HG02970 (cell line): ENCODE results near the gene KLRC1.
"Not testable (repeated sequence)": the region's sequence is repeated elsewhere in the genome, so short reads cannot be mapped to it uniquely, and the experiment has no call there.

Experiments
- ATAC-seq: cut with Tn5 transposase; IDR thresholded peaks from one replicate; pipeline ENCODE4 v1.9.1; 2021; ENCODE audit warnings: mild to moderate bottlenecking, moderate library complexity, moderate number of reproducible peaks; ENCODE audit not compliant: unreplicated experiment, low FRiP score

KLRC1 gene

DNA sequence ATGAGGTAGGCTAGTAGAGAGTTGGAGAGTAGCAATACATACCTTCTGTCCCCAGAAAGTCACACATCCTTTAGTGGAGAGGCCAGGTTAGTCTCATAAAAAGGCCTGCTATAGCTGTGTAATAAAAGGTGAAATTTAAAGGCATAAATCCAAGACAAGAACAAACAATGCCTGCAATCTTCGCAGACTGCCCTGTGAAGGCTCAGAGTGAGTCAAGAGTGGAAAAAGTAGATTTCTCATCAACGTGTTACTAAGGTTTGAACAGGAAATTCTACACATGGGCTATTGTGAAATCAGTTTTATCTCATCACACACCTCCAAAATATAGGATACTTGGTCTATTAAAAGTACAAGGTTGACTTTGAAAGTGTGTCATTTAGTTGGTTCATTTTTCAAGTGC lies at the start of gene KLRC1:
Gene KLRC1 (minus strand): TSS at position 222 of the 400 bp plus-strand sequence. CDS start 2,221 bp downstream, outside the sequence.
- ATAC-seq = no peak

DNA sequence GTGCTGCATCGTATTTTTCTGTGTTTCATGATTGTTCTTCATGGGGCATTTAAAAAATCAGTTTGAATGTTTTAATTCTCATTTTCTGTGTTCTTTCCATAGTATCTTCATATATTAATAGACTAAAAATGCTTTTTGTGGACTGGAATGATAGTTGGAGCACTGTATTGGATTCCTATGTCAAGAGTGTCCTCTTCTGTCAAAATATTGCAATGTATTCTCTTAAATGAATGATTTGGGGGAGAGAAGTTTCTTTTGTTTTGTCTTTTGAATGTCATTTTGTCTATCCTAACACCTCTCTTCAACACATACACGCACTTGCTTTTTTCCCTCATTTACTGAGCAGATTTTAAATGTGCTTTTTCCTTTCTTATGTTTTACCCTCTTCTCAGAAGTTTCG lies 47.9 kb upstream of the KLRC1 start:
- ATAC-seq = no peak

DNA sequence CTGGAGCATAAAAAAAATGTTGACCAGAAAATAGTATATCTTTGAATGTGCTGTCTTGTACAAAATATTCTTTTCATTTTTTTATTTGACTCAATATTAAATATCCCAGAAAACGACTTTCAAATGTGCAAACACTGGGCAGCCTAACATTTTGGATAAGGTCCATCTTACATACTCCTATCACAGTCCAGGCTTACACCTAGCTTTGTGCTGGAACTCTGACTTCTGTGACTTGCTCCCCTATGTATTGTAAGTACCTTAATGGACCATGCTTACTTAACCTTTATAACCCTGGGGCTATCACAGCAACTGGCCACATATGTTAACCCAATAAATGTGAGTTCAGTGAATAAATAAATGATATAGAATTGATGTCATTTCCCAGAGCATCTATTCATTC lies 44.9 kb upstream of the KLRC1 start:
- no peak for ATAC-seq

DNA sequence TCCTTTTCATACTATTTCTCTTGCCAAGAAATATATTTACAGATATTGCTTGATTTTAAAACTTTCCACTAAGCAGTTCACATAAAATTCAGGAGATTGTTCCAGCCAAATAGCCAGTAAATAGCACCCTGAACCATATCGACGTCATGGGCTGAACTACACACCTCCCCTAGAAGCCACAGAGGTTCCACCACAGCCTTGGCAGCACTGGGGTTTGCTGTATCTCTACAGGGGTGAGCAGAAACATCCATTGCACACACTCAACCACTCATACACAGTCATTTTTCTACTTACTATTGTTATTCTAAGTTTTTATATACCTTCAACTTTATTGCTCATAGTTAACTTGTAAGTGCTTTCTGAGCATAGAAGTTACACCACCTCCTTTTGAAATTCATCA lies 44.4 kb upstream of the KLRC1 start:
- no peak for ATAC-seq

DNA sequence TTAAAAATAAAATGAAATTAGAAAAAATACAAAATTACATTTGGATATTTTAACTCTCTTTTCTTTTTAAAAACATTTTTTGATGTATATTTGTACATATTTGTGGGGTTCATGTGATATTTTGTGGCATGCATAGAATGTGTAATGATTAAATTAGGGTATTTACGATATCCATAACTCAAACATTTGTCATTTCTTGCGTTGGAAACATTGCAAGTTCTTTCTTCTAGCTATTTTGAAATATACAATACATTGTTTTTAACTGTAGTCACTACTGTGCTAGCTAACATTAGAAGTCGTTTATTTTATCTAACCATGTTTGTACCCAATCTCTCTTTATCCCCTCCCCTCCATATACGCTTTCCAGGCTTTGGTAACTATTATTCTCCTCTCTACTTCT lies 38.6 kb upstream of the KLRC1 start:
- ATAC-seq = no peak

DNA sequence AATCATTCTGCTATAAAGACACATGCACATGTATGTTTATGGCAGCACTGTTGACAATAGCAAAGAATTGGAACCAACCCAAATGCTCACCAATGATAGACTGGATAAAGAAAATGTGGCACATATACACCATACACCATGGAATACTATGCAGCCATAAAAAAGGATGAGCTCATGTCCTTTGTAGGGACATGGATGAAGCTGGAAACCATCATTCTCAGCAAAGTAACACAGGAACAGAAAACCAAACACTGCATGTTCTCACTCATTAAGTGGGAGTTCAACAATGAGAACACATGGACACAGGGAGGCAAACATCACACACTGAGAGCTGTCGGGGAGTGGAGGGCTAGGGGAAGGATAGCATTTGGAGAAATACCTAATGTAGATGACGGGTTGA lies 34.2 kb upstream of the KLRC1 start:
- ATAC-seq = not testable (repeated sequence)

DNA sequence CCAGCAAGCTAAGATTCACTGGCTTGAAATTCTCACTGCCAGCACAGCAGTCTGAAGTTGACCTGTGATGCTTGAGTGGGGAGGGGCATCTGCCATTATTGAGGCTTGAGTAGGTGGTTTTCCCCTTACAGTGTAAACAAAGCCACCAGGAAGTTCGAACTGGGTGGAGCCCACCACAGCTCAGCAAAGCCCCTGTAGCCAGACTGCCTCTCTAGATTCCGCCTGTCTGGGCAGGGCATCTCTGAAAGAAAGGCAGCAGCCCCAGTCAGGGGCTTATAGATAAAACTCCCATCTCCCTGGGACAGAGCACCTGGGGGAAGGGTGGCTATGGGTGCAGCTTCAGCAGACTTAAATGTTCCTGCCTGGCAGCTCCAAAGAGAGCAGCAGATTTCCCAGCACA lies 28.7 kb upstream of the KLRC1 start:
- ATAC-seq = not testable (repeated sequence)

DNA sequence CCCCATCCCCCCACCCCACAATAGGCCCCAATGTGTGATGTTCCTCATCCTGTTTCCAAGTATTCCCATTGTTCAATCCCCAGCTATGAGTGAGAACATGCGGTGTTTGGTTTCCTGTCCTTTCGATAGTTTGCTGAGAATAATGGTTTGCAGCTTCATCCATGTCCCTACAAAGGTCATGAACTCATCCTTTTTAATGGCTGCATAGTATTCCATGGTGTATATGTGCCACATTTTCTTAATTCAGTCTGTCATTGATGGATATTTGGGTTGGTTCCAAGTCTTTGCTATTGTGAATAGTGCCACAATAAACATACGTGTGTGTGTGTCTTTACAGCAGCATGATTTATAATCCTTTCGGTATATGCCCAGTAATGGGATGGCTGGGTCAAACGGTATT lies 19.6 kb upstream of the KLRC1 start:
- not testable (repeated sequence) for ATAC-seq

DNA sequence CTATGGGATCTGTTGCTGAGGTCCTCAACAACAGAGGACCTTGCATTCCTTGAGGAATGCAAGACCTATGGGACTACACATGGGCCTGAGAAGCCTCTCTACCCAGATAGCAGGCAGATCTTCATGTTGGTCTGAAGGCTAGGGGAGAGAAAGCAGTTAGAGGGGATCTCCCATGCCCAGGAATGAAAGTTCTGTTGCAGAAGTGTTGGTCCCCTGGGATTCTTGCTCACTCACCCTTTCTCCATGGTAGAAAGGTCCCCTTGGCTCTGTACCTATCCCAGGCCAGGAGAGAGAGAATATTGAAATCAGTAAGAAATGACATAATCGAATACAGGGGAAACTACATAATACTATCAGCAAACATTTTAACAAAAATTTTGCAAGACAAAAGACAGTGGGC lies 16.5 kb upstream of the KLRC1 start:
- no peak for ATAC-seq

DNA sequence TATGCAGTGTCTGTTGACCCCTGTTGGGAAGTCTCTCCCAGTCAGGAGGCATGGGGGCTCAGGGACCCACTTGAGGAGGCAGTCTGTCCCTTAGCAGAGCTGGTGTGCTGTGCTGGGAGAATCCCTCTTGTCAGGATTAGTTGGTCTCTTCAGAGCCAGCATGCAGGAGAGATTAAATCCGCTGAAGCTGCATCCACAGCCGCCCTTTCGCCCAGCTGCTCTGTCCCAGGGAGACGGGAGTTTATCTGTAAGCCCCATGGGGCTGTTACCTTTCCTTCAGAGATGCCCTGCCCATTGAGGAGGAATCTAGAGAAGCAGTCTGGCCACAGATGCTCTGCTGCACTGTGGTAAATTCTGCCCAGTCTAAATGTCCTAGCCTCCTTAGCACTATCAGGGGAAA lies 13.1 kb upstream of the KLRC1 start:
- no peak for ATAC-seq

DNA sequence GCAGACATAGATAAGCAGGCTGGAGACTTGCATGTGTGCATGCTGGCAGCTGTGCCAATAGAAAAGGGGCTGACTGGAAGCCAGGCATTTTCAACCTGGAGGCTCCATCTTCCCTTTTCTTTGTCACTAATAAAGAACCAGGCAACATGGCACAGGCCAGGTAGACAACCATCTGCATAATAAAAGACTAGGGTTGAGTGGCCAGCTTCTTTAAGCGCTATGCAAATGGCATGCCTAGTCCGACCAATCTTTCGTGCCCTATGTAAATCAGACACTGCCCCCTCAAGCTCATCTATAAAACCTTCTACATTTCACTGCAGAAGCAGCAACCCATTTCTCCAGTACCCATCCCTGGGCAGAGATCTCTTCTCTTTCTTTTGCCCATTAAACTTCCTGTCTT lies 4.6 kb upstream of the KLRC1 start:
- ATAC-seq = no peak

DNA sequence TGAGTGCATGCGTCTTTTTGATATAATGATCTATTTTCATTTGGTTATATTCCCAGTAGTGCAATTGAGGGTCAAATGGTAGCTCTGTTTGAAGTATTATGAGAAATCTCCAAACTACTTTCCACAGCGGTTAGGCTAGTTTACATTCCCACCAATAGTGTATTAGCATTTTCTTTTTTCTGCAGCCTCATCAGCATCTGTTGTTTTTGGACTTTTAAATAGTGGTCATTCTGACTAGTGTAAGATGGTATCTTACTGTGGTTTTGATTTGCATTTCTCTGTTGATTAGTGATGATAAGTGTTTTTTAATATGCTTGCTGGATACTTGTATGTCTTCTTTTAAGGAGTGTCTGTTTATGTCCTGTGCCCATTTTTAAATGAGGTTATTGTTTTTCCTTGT lies 3.7 kb upstream of the KLRC1 start:
- no peak for ATAC-seq

DNA sequence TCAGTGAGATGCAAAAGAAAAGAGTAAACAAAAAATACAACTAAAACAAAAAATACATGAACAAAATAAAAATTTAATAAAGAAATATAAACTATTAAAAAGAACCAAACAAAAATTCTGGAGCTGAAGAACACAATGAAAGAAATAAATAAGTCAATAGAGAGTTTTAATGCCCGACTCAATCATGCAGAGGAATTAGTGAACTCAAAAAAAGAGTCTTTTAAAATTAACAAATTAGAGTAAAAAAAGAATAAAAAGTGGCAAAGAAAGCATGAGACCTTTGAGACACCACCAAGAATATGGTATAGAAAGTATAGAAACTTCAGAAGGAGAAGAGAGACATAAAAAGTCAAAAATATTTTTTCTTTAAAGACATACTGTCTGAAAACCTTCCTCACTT lies 2.6 kb upstream of the KLRC1 start:
- ATAC-seq = no peak

DNA sequence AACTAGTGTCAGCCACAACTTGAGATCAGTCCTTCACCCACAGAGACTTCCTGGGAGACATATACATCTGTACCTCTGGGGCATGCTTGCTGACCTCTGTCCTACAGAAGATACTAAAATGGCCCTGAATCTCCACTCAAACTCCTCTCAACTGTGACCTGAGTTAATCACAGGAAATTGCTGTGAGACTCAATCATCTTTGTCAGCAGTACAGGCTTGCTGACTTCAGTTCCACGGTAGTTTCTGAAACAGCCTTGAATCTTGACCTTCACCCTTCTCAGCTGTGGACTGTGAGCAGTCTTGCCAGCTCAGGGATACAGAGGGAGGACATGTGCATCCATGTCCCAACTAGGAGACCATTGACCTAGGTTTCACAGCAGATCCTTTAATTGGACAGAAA lies 1.4 kb upstream of the KLRC1 start:
- no peak for ATAC-seq

DNA sequence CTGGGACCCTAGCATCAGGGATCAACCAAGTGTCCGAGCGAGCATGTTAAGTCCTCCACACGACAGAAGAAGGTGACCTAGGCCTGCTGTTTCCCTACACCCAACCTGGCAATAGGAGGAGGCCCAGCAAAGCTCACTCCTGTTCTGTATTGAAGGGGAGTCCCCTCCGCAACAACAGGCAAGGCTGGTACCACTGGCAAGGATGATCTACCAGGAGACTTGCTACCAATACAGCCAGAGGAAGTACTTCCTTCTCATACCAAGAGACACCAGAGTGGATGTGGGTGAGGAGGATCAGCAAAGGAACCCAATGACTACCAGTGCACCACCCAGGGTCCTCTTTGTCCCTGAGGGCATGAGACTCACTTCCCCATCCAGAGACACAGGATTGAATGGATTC lies 4.9 kb downstream of the KLRC1 start:
- no peak for ATAC-seq

DNA sequence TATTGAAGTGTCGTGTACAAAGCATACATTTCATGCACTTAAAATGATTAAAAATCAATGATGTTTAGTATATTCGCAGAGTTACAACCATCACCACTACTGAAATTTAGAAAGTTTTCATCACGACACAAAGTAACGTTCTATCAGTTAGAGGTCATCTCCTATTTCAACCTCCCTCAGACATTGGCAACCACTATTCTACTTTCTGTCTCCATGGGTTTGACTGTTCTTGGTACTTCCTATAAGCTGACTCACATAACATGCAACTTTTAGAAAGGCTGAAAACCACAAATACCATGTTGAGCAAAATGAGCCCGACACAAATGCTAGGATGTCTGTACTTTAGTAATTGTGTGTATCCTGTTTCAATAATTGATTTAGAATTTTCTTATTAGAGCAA lies 7.1 kb downstream of the KLRC1 start:
- ATAC-seq = not testable (repeated sequence)

DNA sequence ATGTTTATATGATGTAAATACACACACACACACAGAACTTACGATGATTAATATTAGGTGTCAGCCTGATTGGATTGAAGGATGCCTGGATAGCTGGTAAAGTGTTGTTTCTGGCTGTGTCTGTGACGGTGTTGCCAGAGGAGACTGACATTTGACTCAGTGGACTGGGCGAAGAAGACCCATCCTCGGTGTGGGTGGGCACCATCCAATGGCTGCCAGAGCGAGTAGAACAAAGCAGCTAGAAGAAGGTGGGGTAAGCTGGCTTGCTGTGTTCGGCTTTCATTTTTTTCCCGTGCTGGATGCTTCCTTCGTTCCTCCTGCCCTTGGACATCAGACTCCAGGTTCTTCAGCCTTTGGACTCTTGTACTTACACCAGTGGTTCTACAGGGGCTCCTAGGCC lies 12.0 kb downstream of the KLRC1 start:
- not testable (repeated sequence) for ATAC-seq

DNA sequence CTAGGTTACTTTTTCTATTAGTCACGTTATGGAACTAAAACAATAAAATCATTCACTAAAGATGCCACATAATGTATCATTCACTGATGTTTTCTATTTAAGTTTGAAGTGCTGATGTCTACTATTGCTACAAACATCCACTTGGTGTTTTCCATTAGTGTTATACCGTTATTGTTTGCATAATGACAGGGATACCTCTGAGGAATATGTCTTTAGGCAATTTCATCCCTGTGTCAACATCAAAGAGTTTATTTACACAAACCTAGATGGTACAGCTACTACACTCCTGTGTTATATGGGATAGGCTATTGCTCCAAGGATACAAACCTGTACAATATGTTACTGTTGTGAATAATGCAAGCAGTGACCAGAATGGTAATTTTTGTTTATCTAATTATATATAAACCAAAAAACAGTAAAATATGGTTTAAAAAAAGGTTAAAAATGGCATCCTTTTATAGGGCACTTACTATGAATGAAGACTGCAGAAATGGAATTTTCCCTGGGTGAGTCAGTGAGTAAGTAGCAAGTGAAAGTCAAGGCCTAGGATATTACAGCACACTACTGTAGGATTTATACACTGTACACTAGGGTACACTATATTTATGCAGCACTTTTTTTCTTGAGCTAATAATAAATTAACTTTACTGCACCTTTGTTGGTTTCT lies 13.4 kb downstream of the KLRC1 start:
- not testable (repeated sequence) for ATAC-seq

DNA sequence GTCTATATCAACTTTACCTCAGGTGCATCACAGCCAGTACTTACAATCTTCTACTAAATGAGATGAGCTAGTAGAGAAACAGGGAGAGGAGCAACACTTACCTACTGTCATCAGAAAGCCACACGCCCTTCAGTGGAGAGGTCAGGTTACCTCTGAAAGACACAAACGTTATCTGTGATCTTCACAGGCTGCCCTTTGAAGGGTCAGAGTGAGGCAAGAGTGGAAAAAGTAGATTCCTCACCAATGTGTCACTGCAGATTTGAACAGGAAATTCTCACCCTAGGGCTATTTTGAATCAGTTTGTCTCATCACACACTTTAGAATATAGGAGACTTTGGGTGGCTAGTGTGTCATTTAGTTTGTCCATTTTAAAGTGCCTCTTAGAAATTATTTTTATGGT lies 15.6 kb downstream of the KLRC1 start:
- not testable (repeated sequence) for ATAC-seq

DNA sequence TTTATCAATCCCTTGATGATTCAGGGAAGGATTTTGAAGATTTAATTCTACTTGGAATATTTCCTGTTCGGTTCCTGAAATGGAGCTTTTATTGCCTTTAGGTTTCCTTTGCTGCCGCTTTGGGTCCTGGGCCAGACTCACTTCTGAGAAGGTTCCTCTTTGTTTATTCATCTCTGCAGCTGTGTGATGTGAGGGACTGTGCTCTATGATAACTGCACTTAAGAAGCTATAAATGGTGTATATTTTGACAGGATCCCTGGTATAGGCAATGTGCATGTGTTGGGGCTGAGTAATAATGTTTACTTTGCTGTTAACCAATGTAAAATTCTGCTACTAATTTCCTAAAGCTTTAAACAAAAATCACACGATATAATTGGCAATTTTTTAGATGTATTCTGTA lies 17.4 kb downstream of the KLRC1 start, which contains the start of gene KLRC2:
Gene KLRC2 (minus strand): TSS at position 195 of the 400 bp plus-strand sequence. CDS start 24 bp downstream, at position 171.
- ATAC-seq = not testable (repeated sequence)

DNA sequence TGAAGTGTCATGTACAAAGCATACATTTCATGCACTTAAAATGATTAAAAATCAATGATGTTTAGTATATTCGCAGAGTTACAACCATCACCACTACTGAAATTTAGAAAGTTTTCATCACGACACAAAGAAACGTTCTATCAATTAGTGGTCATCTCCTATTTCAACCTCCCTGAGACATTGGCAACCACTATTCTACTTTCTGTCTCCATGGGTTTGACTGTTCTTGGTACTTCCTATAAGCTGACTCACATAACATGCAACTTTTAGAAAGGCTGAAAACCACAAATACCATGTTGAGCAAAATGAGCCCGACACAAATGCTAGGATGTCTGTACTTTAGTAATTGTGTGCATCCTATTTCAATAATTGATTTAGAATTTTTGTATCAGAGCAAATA lies 22.6 kb downstream of the KLRC1 start:
- not testable (repeated sequence) for ATAC-seq

DNA sequence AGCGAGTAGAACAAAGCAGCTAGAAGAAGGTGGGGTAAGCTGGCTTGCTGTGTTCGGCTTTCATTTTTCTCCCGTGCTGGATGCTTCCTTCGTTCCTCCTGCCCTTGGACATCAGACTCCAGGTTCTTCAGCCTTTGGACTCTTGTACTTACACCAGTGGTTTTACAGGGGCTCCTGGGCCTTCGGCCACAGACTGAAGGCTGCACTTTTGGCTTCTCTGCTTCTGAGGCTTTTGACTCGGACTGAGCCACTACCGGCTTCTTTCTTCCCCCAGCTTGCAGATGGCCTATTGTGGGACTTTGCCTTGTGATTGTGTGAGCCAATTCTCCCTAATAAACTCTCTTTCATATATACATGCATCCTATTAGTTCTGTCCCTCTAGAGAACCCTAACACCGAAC lies 27.2 kb downstream of the KLRC1 start:
- ATAC-seq = not testable (repeated sequence)
